GM12878 (cell line): ENCODE results near the gene KRT37. TPM values are rescaled to one million over a fixed set of nuclear protein-coding genes. Genes with fewer than 3 reads are reported as not detected.

Experiments used
- ATAC-seq: fragments of 200-7000 bp; cut with Tn5 transposase; 3 replicates; pipeline ENCODE4 v1.9.1; 2020; ENCODE audit warnings: mild to moderate bottlenecking, moderate library complexity
- BruUV-seq: library from RNA; stranded (reverse); fragments of 400-500 nt; replicated peaks from 2 replicates; lab custom pipeline; 2021; lab: Mats Ljungman, UMichigan
- CTCF ChIA-PET: fragments of 300-600 bp; sonication (Branson Sonifier 250); formaldehyde crosslinking; extraction: SDS; loops from one replicate; lab custom pipeline; 2021; ENCODE audit warnings: inconsistent platforms; lab: Yijun Ruan, JAX
- POLR2A ChIA-PET: fragments of 350-600 bp; formaldehyde crosslinking; extraction: SDS; loops from one replicate; lab custom pipeline; 2021; ENCODE audit warnings: inconsistent platforms; lab: Charles Lee
- RAD21 ChIA-PET: fragments of 300-600 bp; sonication (Branson Sonifier 250); formaldehyde crosslinking; loops from one replicate; lab custom pipeline; 2023; ENCODE audit warnings: antibody characterized with exemption; ENCODE audit not compliant: unreplicated experiment; lab: Charles Lee
- SMC1A ChIA-PET: fragments of 300-600 bp; sonication (Branson Sonifier 250); formaldehyde crosslinking; loops from one replicate; lab custom pipeline; 2023; ENCODE audit not compliant: unreplicated experiment, uncharacterized antibody; lab: Charles Lee
- DNase-seq: peaks from one replicate; pipeline ENCODE4 v3.0.0-alpha.2; 2011; ENCODE audit warnings: low read depth, low spot score
- FAIRE-seq: peaks from 3 replicates; lab custom pipeline; 2011; peaks lifted over from hg19 to GRCh38; lab: Jason Lieb, UNC
- H2AFZ ChIP-seq: 2 replicates; pipeline ENCODE4 v1.6.0; 2011; ENCODE audit warnings: low read depth, low read length, control low read depth; ENCODE audit not compliant: control insufficient read depth
- H3K27ac ChIP-seq: 2 replicates; pipeline ENCODE4 v1.5.1; 2011; ENCODE audit warnings: control low read depth; ENCODE audit not compliant: control insufficient read depth, insufficient read depth
- H3K27me3 ChIP-seq, 2 experiments: replicated peaks in 1 of 2; 2 replicates each; pipeline versions ENCODE4 v1.6.0 to v1.6.1; 2011; ENCODE audit warnings: low read length in 1 of 2; ENCODE audit not compliant: control insufficient read depth in 2 of 2, insufficient read depth in 2 of 2
- H3K36me3 ChIP-seq, 2 experiments: 2 replicates each; pipeline ENCODE4 v1.5.1; 2011; ENCODE audit warnings: low read length in 1 of 2; ENCODE audit not compliant: control insufficient read depth in 2 of 2, insufficient read depth in 2 of 2
- H3K4me1 ChIP-seq: 2 replicates; pipeline ENCODE4 v1.6.1; 2011; ENCODE audit warnings: mild to moderate bottlenecking, low read length, moderate library complexity, mixed read lengths; ENCODE audit not compliant: control insufficient read depth, insufficient read depth
- H3K4me2 ChIP-seq: 2 replicates; pipeline ENCODE4 v1.6.0; 2011; ENCODE audit warnings: control low read depth; ENCODE audit not compliant: control insufficient read depth, insufficient read depth
- H3K4me3 ChIP-seq: fragments of 200-600 bp; sonication (generic); 2 replicates; pipeline ENCODE4 v1.5.1; 2016
- H3K79me2 ChIP-seq: 2 replicates; pipeline ENCODE4 v1.6.0; 2011; ENCODE audit warnings: low read length; ENCODE audit not compliant: control insufficient read depth, insufficient read depth
- H3K9ac ChIP-seq: 2 replicates; pipeline ENCODE4 v1.8.0; 2011; ENCODE audit warnings: low read length, control low read depth, mixed read lengths; ENCODE audit not compliant: control insufficient read depth, insufficient read depth
- H3K9me3 ChIP-seq: replicated peaks from 3 replicates; pipeline ENCODE4 v1.5.1; 2011; ENCODE audit warnings: mild to moderate bottlenecking, low read length; ENCODE audit not compliant: control insufficient read depth, insufficient read depth
- H4K20me1 ChIP-seq: 2 replicates; pipeline ENCODE4 v1.6.0; 2011; ENCODE audit not compliant: control insufficient read depth, insufficient read depth
- ASH2L ChIP-seq: fragments of 300-600, 200-600 bp; sonication (generic); IDR thresholded peaks from 2 replicates; pipeline ENCODE4 v1.6.1; 2017; ENCODE audit warnings: low read depth, mild to moderate bottlenecking, borderline replicate concordance
- ATF3 ChIP-seq: IDR thresholded peaks from 2 replicates; pipeline ENCODE4 v1.6.1; 2011; ENCODE audit warnings: low read depth, mild to moderate bottlenecking, low read length, moderate library complexity, borderline replicate concordance; ENCODE audit errors: extremely low read depth
- CBX3 ChIP-seq: fragments of 200-600 bp; sonication (generic); IDR thresholded peaks from 2 replicates; pipeline ENCODE4 v1.6.1; 2016; ENCODE audit warnings: low read depth, borderline replicate concordance
- HCFC1 ChIP-seq: fragments of 150-350 bp; IDR thresholded peaks from 2 replicates; pipeline ENCODE4 v1.6.1; 2014; ENCODE audit warnings: low read length
- KDM1A ChIP-seq: fragments of 200-600 bp; sonication (generic); IDR thresholded peaks from 2 replicates; pipeline ENCODE4 v1.6.1; 2016; ENCODE audit warnings: borderline replicate concordance
- MLLT1 ChIP-seq: fragments of 450-650 bp; IDR thresholded peaks from 2 replicates; pipeline ENCODE4 v1.6.1; 2016; ENCODE audit warnings: mild to moderate bottlenecking
- MTA3 ChIP-seq: IDR thresholded peaks from 2 replicates; pipeline ENCODE4 v1.6.1; 2012; ENCODE audit warnings: low read length, inconsistent platforms, borderline replicate concordance
- NFXL1 ChIP-seq: fragments of 450-650 bp; IDR thresholded peaks from 2 replicates; pipeline ENCODE4 v1.6.1; 2017; ENCODE audit warnings: antibody characterized with exemption, mild to moderate bottlenecking, borderline replicate concordance
- POLR2A ChIP-seq: IDR thresholded peaks from 2 replicates; pipeline ENCODE4 v1.6.1; 2011; ENCODE audit warnings: low read depth, mild to moderate bottlenecking, low read length
- RELA ChIP-seq: fragments of 450-650 bp; IDR thresholded peaks from 2 replicates; pipeline ENCODE4 v1.8.0; 2014; ENCODE audit warnings: borderline replicate concordance; ENCODE audit not compliant: partially characterized antibody
- SP1 ChIP-seq: IDR thresholded peaks from one replicate; pipeline ENCODE4 v1.6.1; 2011; ENCODE audit warnings: low read depth, low read length
- SREBF1 ChIP-seq: IDR thresholded peaks from 2 replicates; pipeline ENCODE4 v1.6.1; 2012; ENCODE audit warnings: mild to moderate bottlenecking, low read length
- SRF ChIP-seq, 2 experiments: IDR thresholded peaks; 2 replicates each; pipeline ENCODE4 v1.6.1; 2011; ENCODE audit warnings: low read depth in 2 of 2, low read length in 2 of 2, mild to moderate bottlenecking in 1 of 2, moderate library complexity in 1 of 2
- SUPT20H ChIP-seq: IDR thresholded peaks from 2 replicates; pipeline ENCODE4 v1.6.1; 2011; ENCODE audit warnings: low read depth, mild to moderate bottlenecking, low read length, moderate library complexity, borderline replicate concordance; ENCODE audit not compliant: control insufficient read depth
- TARDBP ChIP-seq: IDR thresholded peaks from 2 replicates; pipeline ENCODE4 v1.6.1; 2016; ENCODE audit warnings: borderline replicate concordance
- TCF12 ChIP-seq: IDR thresholded peaks from 2 replicates; pipeline ENCODE4 v1.6.1; 2011; ENCODE audit warnings: low read depth, mild to moderate bottlenecking, low read length
- YY1 ChIP-seq: IDR thresholded peaks from 2 replicates; pipeline ENCODE4 v1.6.1; 2011; ENCODE audit warnings: low read depth, mild to moderate bottlenecking, low read length
- ZNF207 ChIP-seq: fragments of 450-650 bp; IDR thresholded peaks from 2 replicates; pipeline ENCODE4 v1.6.1; 2014; ENCODE audit warnings: antibody characterized with exemption, mild to moderate bottlenecking, borderline replicate concordance
- ZNF217 ChIP-seq: fragments of 450-650 bp; IDR thresholded peaks from 2 replicates; pipeline ENCODE4 v1.6.1; 2017; ENCODE audit warnings: antibody characterized with exemption, mild to moderate bottlenecking
- ZNF384 ChIP-seq: IDR thresholded peaks from 2 replicates; pipeline ENCODE4 v1.6.1; 2012; ENCODE audit warnings: low read depth, mild to moderate bottlenecking, low read length, improper control_type of control experiment, borderline replicate concordance
- ZZZ3 ChIP-seq: IDR thresholded peaks from 2 replicates; pipeline ENCODE4 v1.6.1; 2011; ENCODE audit warnings: low read depth; ENCODE audit not compliant: control insufficient read depth, insufficient read length
- WGBS: methylation state at CpG from one replicate; pipeline ENCODE4 v1.1.6; 2016; ENCODE audit warnings: low lambda C conversion rate; ENCODE audit not compliant: insufficient replicate concordance, insufficient coverage; ENCODE audit errors: missing lambda C conversion rate; 5-methylcytosine and 5-hydroxymethylcytosine counted together
- in situ Hi-C: fragments of 300-500 bp; cut with MboI; formaldehyde crosslinking; loops from 9 replicates; pipeline ENCODE4 v1.14.3; 2018; ENCODE audit warnings: mixed read lengths
- intact Hi-C: fragments of 100-400 bp; cut with micrococcal nuclease; formaldehyde crosslinking; loops from one replicate; pipeline ENCODE4 v1.14.2; 2022; ENCODE audit not compliant: unreplicated experiment
- polyA plus RNA-seq, 11 experiments: library from polyadenylated mRNA; depleted of rRNA in 4 of 11; unstranded in 6 of 11; stranded (reverse) in 5 of 11; fragments of >200 nt; fragmentation: Nextera tagmentation in 4 of 11; fragmentation: Illumina TruSeq in 1 of 11; extraction: Ambion mirVana in 4 of 11; extraction: Trizol in 1 of 11; gene quantifications; 1 replicate in 1 of 11; 2 replicates in 10 of 11; pipeline versions ENCODE4 v1.2.1 to v1.2.3, GENCODE V29; 2011 to 2016; ENCODE audit warnings: inconsistent platforms in 2 of 11, missing spikeins in 2 of 11, low read depth in 1 of 11
- total RNA-seq, 4 experiments: library from RNA; depleted of rRNA in 3 of 4; stranded (reverse); fragments of >200 nt in 3 of 4; fragmentation: Illumina TruSeq in 1 of 4; extraction: Trizol in 1 of 4; gene quantifications; 2 replicates each; pipeline versions ENCODE4 v1.2.1 to v1.2.3, GENCODE V29; 2013 to 2021

The KRT37 gene
- total and polyA plus RNA-seq, 10 of the 15 experiments (the other 5 are each of a cell fraction or from before 2014, with no cell fraction given), result not detected

GRCh38 chr17:41386227-41386626, 38.2 kb downstream of the KRT37 start:
- no peaks in the 10 kb centered on the region for H3K36me3 ChIP-seq
- WGBS, result 85% methylated on average over 1 of the region's 1 CpG
- DNase-seq, result no peak
- ChIA-PET SMC1A (no interaction called here), POLR2A (no interaction called here), RAD21 (no interaction called here), CTCF (no interaction called here)
- no peak overlapping the region for H2AFZ ChIP-seq
- in situ Hi-C loops (no loop called here), intact Hi-C loops (no loop called here)
- H3K27ac ChIP-seq, result no peak overlapping the region
- H3K4me3 ChIP-seq, result no peak overlapping the region
- H3K79me2 ChIP-seq, result no peaks in the 10 kb centered on the region
- H3K9me3 ChIP-seq, result no peaks in the 10 kb centered on the region; the same call in 2 of the 3 replicates
- BruUV-seq, result no TSS peak
- H3K4me1 ChIP-seq, result no peaks in the 10 kb centered on the region
- no peaks in the 10 kb centered on the region for H4K20me1 ChIP-seq
- H3K4me2 ChIP-seq, result no peak overlapping the region
- ATAC-seq, result no peak
- no peak for FAIRE-seq
- H3K9ac ChIP-seq, result no peak overlapping the region
- TF ChIP-seq KDM1A, result no peak
- no peak for TF ChIP-seq MTA3
- no peak for TF ChIP-seq ATF3
- no peak for TF ChIP-seq SRF (IDR thresholded peaks at IDR 0.05; ENCODE audit: low read depth in 2 of 2, low read length in 2 of 2)
- no peak for TF ChIP-seq NFXL1
- no peak for TF ChIP-seq POLR2A
- H3K27me3 ChIP-seq, result no peaks in the 10 kb centered on the region

DNA sequence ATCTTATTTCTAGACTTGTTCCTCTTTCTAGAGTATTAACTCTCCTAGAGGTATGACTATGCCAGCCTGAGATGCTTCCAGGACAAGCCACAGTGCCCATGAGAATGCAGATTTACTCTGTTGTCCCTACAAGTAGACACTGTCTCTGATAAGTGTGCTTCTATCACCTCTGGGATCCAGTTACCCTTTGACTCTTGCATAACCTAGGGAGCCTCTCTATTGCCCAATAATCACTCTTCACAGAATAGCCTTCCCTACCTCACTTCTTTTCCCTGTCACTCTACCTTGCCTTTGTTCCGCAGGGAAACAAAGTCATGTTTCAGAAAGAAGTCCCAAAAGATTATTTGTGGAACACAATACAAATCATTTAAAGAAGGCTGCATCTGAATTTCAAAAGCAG, 40.7 kb downstream of the KRT37 start:
- intact Hi-C loops, result no loop called here
- BruUV-seq, result no TSS peak
- H3K9ac ChIP-seq, result no peak overlapping the region
- H3K4me2 ChIP-seq, result no peak overlapping the region
- H3K79me2 ChIP-seq, result no peaks in the 10 kb centered on the region
- ATAC-seq, result no peak
- SMC1A ChIA-PET, result no interaction called here
- no peaks in the 10 kb centered on the region for H3K27me3 ChIP-seq
- no peak for FAIRE-seq
- POLR2A ChIA-PET, result no interaction called here
- no peaks in the 10 kb centered on the region; the same call in 2 of the 3 replicates for H3K9me3 ChIP-seq
- no peak for DNase-seq
- RAD21 ChIA-PET, result no interaction called here
- H4K20me1 ChIP-seq, result no peaks in the 10 kb centered on the region
- H2AFZ ChIP-seq, result no peak overlapping the region
- H3K36me3 ChIP-seq, result no peaks in the 10 kb centered on the region
- CTCF ChIA-PET, result no interaction called here
- 53% methylated on average over 1 of the region's 1 CpG for WGBS
- no peak overlapping the region for H3K4me3 ChIP-seq
- H3K27ac ChIP-seq, result no peak overlapping the region
- in situ Hi-C loops, result no loop called here
- no peaks in the 10 kb centered on the region for H3K4me1 ChIP-seq
- TF ChIP-seq RELA, result no peak
- TF ChIP-seq MLLT1, result no peak
- TF ChIP-seq ZNF217, result no peak
- no peak for TF ChIP-seq SREBF1
- TF ChIP-seq CBX3, result no peak
- TF ChIP-seq ASH2L, result no peak
- TF ChIP-seq ZNF207, result no peak
- TF ChIP-seq YY1, result no peak
- no peak for TF ChIP-seq ZNF384
- TF ChIP-seq SUPT20H, result no peak
- TF ChIP-seq TCF12, result no peak
- TF ChIP-seq ZZZ3, result no peak
- no peak for TF ChIP-seq HCFC1
- no peak for TF ChIP-seq TARDBP
- no peak for TF ChIP-seq SP1
